ENCODE data around the gene SEC31A. TPM values are rescaled to one million over a fixed set of nuclear protein-coding genes. Genes with fewer than 3 reads are reported as not detected.

Gene SEC31A
- total and polyA plus RNA-seq, 4 donors = 83.7 to 244 (median 149) TPM

GRCh38 chr4:82792912-82793649 lies 97.9 kb downstream of the SEC31A start:
- TF ChIP-seq CTCF (IDR thresholded peaks at IDR 0.05; ENCODE audit: control extremely low read depth, extremely low read depth) = no peak
- no peak overlapping the region for H3K27ac ChIP-seq (ENCODE audit: low read depth in 1 of 2, low read length in 1 of 2)
- no peak overlapping the region for H3K4me3 ChIP-seq
- H3K4me1 ChIP-seq (ENCODE audit: control insufficient read depth in 5 of 5, insufficient read depth in 5 of 5, low read length in 5 of 5) = peaks cover 0 to 24% (median 4%) of the 10 kb centered on the region in 5 donors
- H3K9ac ChIP-seq (ENCODE audit: insufficient read depth in 1 of 2, low read length in 2 of 2) = no peak overlapping the region
- 69 to 78% methylated on average over 6 of the region's 6 CpGs for WGBS, 2 donors
- no peaks in the 10 kb centered on the region for H3K36me3 ChIP-seq (ENCODE audit: control insufficient read depth in 4 of 4, insufficient read depth in 4 of 4, low read length in 4 of 4)
- no peak for ATAC-seq (ENCODE audit: insufficient read depth, low FRiP score)
- no peaks in the 10 kb centered on the region for H3K27me3 ChIP-seq (ENCODE audit: control insufficient read depth in 3 of 3, insufficient read depth in 3 of 3, low read length in 2 of 3)
- no peak for DNase-seq
- no peaks in the 10 kb centered on the region for H3K9me3 ChIP-seq (ENCODE audit: control insufficient read depth in 4 of 4, insufficient read depth in 3 of 4, low read length in 3 of 4)

DNA sequence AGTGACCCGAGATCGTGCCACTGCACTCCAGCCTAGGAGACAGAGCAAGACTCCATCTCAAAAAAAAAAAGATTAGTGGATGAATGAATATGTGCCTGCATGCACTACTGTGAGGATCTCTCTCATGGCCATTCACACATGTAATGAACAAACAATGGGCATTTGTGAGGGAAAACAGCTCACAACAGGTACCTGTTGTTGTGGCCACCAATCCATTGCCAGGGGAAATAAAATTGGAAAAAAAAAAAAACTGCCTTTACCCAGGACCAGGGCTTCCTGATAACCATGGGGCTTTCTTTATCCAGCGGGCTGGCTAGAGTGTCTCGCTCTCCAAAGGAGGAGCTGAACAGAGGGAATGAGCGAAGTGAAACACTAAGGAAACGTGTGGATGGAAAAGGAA lies 99.8 kb downstream of the SEC31A start:
- ATAC-seq (ENCODE audit: insufficient read depth, low FRiP score) (no peak), DNase-seq (no peak)
- no peak for TF ChIP-seq CTCF (IDR thresholded peaks at IDR 0.05; ENCODE audit: control extremely low read depth, extremely low read depth)
- H3K27ac ChIP-seq (ENCODE audit: low read depth in 1 of 2, low read length in 1 of 2) = no peak overlapping the region
- 88 to 89% methylated on average over 6 of the region's 6 CpGs for WGBS, 2 donors
- no peaks in the 10 kb centered on the region for H3K27me3 ChIP-seq (ENCODE audit: control insufficient read depth in 3 of 3, insufficient read depth in 3 of 3, low read length in 2 of 3)
- no peaks in the 10 kb centered on the region for H3K9me3 ChIP-seq (ENCODE audit: control insufficient read depth in 4 of 4, insufficient read depth in 3 of 4, low read length in 3 of 4)
- no peak overlapping the region for H3K4me3 ChIP-seq
- H3K9ac ChIP-seq (ENCODE audit: insufficient read depth in 1 of 2, low read length in 2 of 2) = no peak overlapping the region
- H3K4me1 ChIP-seq (ENCODE audit: control insufficient read depth in 5 of 5, insufficient read depth in 5 of 5, low read length in 5 of 5) = peaks cover 0 to 16% (median 0%) of the 10 kb centered on the region in 5 donors
- no peaks in the 10 kb centered on the region for H3K36me3 ChIP-seq (ENCODE audit: control insufficient read depth in 4 of 4, insufficient read depth in 4 of 4, low read length in 4 of 4)

GRCh38 chr4:82790060-82790660 lies 100.8 kb downstream of the SEC31A start:
- H3K4me3 ChIP-seq = no peak overlapping the region
- H3K9ac ChIP-seq (ENCODE audit: insufficient read depth in 1 of 2, low read length in 2 of 2) = no peak overlapping the region
- WGBS, 2 donors = 67 to 87% methylated on average over 8 of the region's 8 CpGs
- H3K36me3 ChIP-seq (ENCODE audit: control insufficient read depth in 4 of 4, insufficient read depth in 4 of 4, low read length in 4 of 4) = no peaks in the 10 kb centered on the region
- peaks cover 0 to 26% (median 0%) of the 10 kb centered on the region in 5 donors for H3K4me1 ChIP-seq (ENCODE audit: control insufficient read depth in 5 of 5, insufficient read depth in 5 of 5, low read length in 5 of 5)
- no peak overlapping the region for H3K27ac ChIP-seq (ENCODE audit: low read depth in 1 of 2, low read length in 1 of 2)
- H3K9me3 ChIP-seq (ENCODE audit: control insufficient read depth in 4 of 4, insufficient read depth in 3 of 4, low read length in 3 of 4) = no peaks in the 10 kb centered on the region
- no peak for TF ChIP-seq CTCF (IDR thresholded peaks at IDR 0.05; ENCODE audit: control extremely low read depth, extremely low read depth)
- no peak for ATAC-seq (ENCODE audit: insufficient read depth, low FRiP score)
- H3K27me3 ChIP-seq (ENCODE audit: control insufficient read depth in 3 of 3, insufficient read depth in 3 of 3, low read length in 2 of 3) = no peaks in the 10 kb centered on the region
- no peak for DNase-seq
